HG03469 (cell line): ENCODE results near the gene APOBEC3G.
"Not testable (repeated sequence)": the region's sequence is repeated elsewhere in the genome, so short reads cannot be mapped to it uniquely, and the experiment has no call there.

Experiments
- ATAC-seq: cut with Tn5 transposase; IDR thresholded peaks from one replicate; pipeline ENCODE4 v1.9.1; 2021; ENCODE audit warnings: mild to moderate bottlenecking, moderate library complexity, moderate number of reproducible peaks; ENCODE audit not compliant: unreplicated experiment

Gene APOBEC3G

GRCh38 chr22:39077026-39077840 is at the start of gene APOBEC3G:
Gene APOBEC3G (plus strand): TSS chr22:39077275. CDS start chr22:39077362, 87 bp downstream.
- ATAC-seq, result peak; percentile 41

DNA sequence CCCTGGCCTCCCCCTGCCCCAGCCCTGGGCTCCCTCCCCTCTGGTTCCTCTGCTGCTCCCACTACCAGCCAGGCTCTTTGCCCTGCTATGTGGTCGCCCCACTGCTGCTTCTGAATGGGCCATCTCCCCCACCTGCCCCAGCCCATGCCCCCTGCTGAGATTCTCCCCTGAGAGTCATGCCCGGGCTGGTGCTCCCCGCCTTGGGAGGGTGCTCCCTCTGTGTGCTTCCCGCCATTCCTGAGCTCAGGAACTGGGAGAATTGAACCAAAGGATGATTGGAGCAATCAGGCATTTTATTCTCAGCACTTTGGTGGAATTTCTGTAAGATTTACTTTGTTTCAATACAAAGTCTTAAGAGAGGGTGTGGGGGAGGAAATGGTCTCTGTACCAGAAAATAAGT is 49.4 kb upstream of the APOBEC3G start:
- no peak for ATAC-seq

GRCh38 chr22:39028281-39028680 is 48.8 kb upstream of the APOBEC3G start:
- ATAC-seq, result no peak

DNA sequence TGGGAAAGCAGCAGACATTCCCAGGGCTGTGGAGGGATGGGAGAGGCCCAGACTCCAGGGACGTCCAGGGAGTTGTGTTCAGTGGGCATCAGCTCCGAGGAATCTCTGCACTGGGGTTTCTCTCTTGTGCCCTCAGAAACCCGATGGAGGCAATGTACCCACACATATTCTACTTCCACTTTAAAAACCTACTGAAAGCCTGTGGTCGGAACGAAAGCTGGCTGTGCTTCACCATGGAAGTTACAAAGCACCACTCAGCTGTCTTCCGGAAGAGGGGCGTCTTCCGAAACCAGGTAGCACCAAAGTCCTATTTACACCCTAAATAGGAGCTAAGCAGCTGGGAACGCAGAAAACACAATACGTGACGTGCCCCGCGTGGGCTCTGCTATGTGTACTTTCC is 47.8 kb upstream of the APOBEC3G start:
- ATAC-seq, result no peak

GRCh38 chr22:39030705-39031104 is 46.4 kb upstream of the APOBEC3G start:
- ATAC-seq, result no peak

DNA sequence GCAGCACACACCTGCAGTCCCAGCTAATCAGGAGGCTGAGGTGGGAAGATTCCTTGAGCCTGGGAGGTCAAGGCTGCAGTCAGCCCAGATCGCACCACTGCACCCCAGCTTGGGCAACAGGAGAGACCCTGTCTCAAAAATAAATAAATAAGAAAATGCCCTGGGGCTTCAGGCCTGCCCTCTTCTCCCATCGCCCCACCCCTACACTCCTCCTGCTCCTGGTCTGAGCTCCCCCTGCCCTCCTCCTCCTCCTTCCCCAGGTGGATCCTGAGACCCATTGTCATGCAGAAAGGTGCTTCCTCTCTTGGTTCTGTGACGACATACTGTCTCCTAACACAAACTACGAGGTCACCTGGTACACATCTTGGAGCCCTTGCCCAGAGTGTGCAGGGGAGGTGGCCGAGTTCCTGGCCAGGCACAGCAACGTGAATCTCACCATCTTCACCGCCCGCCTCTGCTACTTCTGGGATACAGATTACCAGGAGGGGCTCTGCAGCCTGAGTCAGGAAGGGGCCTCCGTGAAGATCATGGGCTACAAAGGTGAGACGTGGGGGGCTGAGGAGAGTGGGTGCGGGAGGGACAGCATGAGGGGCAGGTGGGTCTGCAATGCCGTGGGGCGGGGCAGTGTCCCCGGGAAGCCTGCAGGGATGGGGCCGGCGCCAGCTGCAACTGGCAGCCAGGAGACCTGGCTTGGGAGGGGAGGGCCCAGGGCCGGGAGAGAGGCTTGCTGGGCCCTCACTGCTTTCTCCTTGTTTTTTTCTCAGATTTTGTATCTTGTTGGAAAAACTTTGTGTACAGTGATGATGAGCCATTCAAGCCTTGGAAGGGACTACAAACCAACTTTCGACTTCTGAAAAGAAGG is 45.4 kb upstream of the APOBEC3G start:
- ATAC-seq, result not testable (repeated sequence)

DNA sequence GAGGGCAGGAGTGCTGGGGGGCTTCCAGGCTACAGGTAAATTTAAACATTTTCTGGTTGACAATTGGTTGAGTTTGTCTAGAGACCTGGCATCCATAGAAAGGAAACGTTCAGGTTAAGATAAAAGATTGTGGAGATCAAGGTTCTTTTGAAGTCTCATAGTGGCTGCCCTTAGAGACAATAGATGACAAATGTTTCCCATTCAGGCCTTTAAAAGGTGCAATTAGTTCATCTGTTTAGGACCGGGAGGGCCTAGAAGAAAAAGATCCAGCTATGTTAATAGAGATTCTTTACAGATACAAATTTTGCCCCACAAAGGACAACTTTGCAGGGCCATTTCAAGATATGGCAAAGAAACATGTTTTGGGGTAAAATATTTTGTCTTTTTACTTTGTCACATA is 40.0 kb upstream of the APOBEC3G start:
- ATAC-seq, result not testable (repeated sequence)

DNA sequence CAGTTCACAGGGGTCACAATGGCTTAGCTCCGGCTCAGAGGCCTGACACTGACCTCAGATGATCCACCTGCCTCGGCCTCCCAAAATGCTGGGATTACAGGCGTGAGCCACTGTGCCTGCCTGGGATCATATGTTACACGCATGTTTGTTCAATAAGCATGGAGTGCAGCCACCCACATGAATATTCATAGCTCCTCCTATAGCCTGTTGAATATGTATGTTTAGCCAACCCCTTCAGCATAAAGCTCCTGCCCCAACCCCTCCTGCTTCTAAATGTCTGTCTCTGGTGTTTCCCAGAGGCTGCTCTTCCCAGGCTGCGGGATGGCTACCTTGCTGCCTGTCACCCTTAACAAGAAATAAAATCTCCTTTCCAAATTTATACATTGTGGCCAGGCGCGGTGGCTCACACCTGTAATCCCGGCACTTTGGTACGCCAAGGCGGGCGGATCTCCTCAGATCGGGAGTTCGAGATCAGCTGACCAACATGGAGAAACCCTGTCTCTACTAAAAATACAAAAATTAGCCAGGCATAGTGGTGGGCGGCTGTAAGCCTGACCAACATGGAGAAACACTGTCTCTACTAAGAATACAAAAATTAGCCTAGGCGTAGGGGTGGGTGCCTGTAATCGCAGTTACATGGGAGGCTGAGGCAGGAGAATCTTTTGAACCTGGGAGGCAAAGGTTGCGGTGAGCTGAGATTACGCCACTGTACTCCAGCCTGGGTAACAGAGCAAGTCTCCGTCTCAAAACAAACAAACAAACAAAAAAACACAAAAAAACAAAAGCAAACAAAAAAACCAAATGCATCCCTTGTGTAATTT is 37.6 kb upstream of the APOBEC3G start:
- ATAC-seq, result no peak

DNA sequence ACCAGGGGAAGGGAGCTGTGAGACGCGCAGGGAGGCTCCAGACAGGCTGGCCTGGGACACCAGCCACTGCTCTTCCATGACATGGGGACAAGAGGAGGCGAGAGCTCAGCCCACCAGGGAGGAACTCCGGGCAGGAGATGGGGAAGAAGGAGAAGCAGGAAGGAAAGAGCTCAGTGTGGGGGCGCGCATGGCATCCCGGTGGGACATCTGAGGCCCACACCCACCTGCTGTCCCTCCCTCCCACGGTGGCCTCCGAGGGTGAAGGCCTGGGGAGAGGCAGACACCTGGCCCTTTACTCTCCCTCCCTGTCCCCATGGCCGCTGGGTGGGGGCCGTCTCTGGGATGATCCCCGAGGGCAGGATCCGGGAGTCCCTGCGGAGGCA is 36.9 kb upstream of the APOBEC3G start:
- peak; percentile 11 for ATAC-seq

DNA sequence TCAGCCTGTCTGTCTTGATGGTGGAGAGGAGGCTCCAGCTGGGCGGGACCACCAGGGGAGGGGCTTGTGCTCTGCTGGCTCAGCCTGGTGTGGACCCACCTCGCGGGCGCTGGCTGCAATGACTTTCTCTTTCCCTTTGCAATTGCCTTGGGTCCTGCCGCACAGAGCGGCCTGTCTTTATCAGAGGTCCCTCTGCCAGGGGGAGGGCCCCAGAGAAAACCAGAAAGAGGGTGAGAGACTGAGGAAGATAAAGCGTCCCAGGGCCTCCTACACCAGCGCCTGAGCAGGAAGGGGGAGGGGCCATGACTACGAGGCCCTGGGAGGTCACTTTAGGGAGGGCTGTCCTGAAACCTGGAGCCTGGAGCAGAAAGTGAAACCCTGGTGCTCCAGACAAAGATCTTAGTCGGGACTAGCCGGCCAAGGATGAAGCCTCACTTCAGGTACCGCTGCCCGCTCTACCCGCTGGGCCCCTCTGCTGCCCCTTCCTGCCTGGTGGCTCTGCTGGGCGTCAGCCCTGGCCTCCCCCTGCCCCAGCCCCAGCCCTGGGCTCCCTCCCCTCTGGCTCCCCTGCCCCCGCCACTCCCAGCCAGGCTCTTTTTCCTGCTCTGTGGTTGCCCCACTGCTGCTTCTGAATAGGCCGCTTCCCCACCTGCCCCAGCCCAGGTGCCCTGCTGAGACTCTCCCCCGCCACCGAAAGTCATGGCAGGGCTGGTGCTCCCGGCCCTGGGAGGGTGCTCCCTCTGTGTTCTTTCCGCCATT is 36.4 kb upstream of the APOBEC3G start, which contains the start of gene APOBEC3F:
TSS of gene APOBEC3F (plus strand) at position 327 of the 759 bp plus-strand sequence. CDS start at position 424, 97 bp downstream.
- peak; percentile 70 for ATAC-seq

DNA sequence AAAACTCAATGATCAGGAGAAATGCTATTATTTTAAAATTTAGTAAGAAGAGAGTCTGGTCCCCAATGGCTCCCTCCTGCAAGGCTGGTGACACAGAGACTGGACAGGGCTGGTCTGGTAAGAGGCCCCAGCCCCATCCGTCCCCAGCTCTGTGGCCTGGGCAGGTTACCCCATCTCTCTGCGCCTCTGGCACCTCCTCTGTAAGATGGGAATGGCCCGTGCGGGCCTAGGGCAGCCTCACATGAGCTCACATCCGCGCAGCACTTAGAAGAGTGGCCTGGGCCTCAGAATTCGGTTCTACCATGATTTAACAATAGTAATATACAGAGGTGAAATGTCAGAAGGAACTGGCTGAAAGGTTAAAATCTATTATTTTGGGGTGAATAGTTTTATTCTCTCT is 35.2 kb upstream of the APOBEC3G start:
- no peak for ATAC-seq

DNA sequence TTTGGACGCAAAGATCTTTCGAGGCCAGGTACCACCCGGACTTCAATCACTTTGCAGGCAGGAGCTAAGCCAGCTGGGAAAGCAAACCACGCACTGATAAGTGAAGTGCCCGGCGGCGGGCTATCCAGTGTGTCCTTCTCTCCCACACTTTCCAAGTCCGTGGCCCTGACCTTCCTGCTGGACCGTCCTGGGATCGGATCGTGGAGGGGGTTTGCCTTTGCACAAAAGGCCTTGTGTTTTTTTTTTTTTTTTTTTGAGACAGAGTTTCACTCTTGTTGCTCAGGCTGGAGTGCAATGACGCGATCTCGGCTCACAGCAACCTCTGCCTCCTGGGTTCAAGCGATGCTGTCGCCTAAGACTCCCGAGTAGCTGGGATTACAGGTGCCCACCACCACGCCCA is 34.0 kb upstream of the APOBEC3G start:
- ATAC-seq, result not testable (repeated sequence)

GRCh38 chr22:39045136-39045535 is 31.9 kb upstream of the APOBEC3G start:
- ATAC-seq, result not testable (repeated sequence)

- not testable (repeated sequence) for ATAC-seq
Observed at GRCh38 chr22:39049486-39049885, 27.6 kb upstream of the APOBEC3G start.

GRCh38 chr22:39051844-39052495 is 25.1 kb upstream of the APOBEC3G start:
- not testable (repeated sequence) for ATAC-seq

DNA sequence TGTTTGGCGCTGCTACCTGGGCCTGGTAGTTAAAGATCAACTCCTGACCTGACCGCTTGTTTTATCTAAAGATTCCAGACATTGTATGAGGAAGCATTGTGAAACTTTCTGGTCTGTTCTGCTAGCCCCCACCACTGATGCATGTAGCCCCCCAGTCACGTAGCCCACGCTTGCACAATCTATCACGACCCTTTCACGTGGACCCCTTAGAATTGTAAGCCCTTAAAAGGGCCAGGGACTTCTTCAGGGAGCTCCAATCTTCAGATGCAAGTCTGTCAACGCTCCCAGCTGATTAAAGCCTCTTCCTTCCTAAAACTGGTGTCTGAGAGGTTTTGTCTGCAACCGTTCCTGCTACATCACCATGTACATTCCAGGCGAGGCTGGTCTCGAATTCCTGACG is 21.4 kb upstream of the APOBEC3G start:
- no peak for ATAC-seq

DNA sequence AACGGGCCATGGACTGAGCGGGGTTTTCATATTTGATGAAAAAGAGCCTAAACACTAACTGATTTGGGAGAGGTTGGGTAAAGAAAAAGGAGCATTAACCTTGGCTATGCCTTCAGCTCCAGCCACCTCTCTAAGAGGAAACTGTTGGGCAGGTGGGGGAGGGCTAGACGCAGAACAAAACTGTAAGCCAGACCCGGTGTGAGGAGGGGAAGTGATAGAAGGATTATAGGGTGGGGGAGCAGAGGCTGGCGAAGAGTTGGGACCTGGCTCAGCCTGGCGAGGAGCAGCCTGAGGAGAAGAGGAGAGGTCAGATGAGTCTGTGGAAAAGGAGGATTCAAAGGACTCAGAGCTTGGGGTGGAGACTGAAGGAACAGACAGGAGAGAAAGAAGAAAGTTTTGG is 15.8 kb upstream of the APOBEC3G start:
- not testable (repeated sequence) for ATAC-seq

DNA sequence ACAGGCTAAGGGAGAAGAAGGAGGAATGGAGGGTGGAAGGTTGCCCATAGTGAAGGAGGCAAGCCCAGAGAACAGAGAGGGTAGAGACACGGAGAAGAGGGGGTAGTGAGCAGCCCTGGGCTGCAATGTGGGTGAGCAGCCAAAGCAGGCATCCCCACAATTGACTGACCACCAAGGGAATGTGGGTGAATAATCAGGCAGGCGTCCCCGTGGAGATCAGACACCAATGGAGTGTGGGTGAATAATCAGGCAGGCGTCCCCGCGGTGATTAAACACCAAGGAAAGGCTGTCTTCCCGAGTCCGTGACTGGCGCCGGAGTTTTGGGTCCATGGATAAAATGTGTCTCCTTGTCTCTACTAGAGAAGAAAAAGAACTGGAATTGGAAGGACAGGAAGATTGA is 15.1 kb upstream of the APOBEC3G start:
- not testable (repeated sequence) for ATAC-seq

DNA sequence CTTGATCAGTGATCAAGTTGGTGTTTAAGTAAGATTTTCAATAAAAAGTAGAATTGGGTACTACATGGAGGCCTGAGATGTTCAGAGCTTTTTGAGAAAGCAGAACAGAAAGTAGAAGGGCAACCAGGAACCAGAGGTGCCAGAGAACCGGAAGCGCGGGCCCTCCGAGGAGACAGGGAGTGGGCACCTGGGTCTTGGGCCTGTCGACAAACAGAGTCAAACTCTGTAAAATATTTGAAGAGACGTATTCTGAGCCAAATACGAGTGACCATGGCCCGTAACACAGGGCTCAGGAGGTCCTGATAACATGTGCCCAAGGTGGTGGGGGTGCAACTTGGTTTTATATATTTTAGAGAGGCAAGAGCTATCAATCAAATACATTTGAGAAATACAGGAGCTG is 13.2 kb upstream of the APOBEC3G start:
- not testable (repeated sequence) for ATAC-seq
